Measurements from ENCODE around the gene CHIC2. TPM values are rescaled to one million over a fixed set of nuclear protein-coding genes. Genes with fewer than 3 reads are reported as not detected.

Gene CHIC2
- total RNA-seq, 2 experiments from 2014 or later, result 14.7 to 17.7 TPM

DNA sequence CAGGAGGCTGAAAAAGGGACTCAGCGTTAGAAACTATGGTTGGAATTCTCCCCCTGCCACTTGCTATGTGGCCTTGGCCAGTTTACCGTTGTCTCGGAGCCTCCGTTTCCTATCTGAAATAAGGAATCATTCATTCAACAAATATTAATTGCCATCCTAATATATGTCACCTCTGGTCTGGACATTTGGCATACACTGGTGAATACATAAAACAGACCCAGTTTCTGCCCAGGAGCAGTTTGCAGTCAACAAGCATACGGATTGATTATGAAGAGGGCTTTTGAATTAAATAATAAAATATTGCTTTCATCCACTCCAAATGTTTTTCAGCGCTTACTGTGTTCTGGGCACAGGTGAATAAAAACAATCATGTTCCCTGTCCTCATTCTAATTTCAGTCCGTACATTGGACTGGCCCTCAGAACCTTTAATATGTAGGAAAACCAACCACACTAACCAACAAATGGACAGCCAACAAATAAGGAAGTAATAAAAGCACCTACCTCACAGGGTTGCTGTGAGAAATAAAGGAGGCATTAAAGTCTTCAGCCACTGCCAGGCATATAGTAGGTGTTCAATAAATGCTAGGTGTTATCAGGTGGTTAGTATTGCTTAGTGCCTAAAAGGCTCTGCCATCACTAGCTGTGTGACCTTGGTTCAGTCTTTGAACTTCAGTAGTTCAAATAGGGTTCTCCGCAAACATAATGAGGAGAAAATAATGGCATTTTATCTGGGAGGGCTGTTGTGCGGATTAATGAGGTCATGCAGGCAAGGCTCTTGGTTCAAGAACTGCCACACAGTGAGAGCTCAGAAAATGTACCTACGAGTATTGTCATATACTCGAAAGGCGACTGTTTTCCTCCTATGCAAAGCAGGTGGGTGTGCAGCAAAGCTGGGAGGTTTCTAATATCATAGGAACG lies 28.3 kb upstream of the CHIC2 start:
- CTCF ChIA-PET, result interaction anchor here (1.5 to 2.7 kb wide), 2 partner anchors 161 to 163 kb away, joined by 4 to 10 read pairs; no protein-coding TSS in a partner anchor
- H3K4me3 Mint-ChIP-seq, result peak overlapping the region; percentile 76
- POLR2A ChIA-PET, result no interaction called here
- DNase-seq (no peak), ATAC-seq (no peak)
- no peak overlapping the region for H3K27ac Mint-ChIP-seq
- H3K36me3 Mint-ChIP-seq (ENCODE audit: low read depth), result no peaks in the 10 kb centered on the region
- H3K27me3 Mint-ChIP-seq, result peaks cover 66% of the 10 kb centered on the region
- intact Hi-C loops (cut with DNase I, micrococcal nuclease), result loop anchor here (1.0 to 10.0 kb wide), 4 partner anchors 9 to 168 kb away; no protein-coding TSS in a partner anchor
- no peaks in the 10 kb centered on the region for H3K9me3 Mint-ChIP-seq (ENCODE audit: low read depth)
- H3K4me1 Mint-ChIP-seq, result peaks cover 35% of the 10 kb centered on the region

DNA sequence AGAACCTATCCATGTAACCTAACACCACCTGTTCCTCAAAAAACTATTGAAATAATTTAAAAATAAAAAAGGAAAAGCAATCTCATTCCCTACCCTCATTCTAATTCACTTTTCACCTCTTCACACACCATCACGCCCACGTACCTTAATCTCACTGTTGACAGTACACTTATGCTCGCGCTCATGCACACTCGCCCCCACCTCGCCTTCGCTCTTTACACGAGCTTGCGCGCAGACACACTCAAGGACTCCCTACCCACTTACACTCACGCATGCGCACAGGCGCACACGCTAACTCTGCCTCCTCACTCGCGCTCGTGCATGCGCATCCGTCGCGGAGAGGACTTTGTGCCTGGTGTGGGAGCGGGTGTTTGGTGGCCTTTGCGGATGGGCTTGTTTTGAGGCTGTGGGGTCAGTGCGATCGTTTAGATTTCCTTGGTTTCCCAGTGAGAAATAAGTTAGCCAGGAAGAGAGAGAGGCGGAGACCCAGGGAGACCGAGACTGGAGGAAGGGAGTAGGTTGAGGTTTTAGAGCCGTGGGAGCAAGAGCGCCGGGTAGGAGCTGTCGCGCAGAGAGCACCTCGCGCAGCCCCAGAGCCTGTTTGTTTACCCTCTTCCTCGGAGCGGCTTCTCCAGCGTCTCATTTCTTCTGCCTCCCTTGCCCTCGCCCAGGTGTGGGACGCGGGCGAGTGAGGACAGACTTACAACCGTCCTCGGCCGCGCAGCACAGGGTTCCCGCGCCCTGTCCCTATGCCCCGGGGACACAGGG lies 27.4 kb upstream of the CHIC2 start:
- peak overlapping the region; percentile 44 for H3K27ac Mint-ChIP-seq
- H3K4me1 Mint-ChIP-seq, result peaks cover 35% of the 10 kb centered on the region
- peak; percentile 87 for ATAC-seq
- peaks cover 59% of the 10 kb centered on the region for H3K27me3 Mint-ChIP-seq
- peak overlapping the region; percentile 76 for H3K4me3 Mint-ChIP-seq
- peak; percentile 84 for DNase-seq
- H3K9me3 Mint-ChIP-seq (ENCODE audit: low read depth), result no peaks in the 10 kb centered on the region
- CTCF ChIA-PET, result interaction anchor here (1.5 kb wide), 1 partner anchor 160 kb away, joined by 4 read pairs; no protein-coding TSS in a partner anchor
- no peaks in the 10 kb centered on the region for H3K36me3 Mint-ChIP-seq (ENCODE audit: low read depth)
- POLR2A ChIA-PET, result no interaction called here
- intact Hi-C loops (cut with DNase I, micrococcal nuclease), result loop anchor here (1.0 to 10.0 kb wide), 6 partner anchors 9 to 167 kb away; partner anchors contain the start of gene CHIC2 (in 2 of the 2)

DNA sequence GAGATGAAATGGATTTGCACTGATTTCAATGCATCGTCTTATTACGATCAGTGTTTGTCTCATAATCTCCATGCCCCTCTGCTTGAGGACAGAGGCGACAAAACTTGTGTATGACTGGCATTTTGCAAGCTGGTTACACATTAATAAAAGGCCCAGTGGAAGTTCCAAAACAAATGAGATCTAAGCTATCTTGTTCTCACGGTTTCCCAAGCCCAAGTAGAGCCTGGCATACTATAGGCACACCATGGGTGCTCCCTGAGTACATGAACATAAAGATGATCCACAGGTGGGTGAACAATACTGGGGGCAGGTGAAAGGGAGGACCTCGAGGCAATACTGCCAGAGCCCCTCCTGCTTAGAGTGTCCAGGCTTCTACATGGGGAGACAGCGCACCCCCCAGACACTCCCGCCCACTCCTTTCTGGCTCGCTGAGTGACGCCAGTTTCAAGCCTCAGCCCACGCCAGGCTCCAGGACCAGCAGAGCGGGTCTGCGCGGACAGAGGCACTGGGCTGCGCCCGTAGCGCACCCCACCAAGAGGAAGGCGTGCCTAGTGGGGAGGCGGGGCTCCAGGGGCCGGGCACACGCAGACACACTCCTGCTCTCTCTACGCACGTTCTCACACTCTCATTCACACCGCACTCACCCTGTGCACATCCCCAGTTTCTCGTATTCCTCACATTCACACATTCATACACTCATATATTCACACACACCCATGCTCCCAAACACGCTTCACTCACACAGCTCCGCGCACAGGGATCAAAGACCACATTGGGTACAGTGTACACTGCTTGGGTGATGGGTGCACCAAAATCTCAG lies 26.6 kb upstream of the CHIC2 start:
- Mint-ChIP-seq H3K9me3 (ENCODE audit: low read depth) (no peaks in the 10 kb centered on the region), H3K4me3 (peak overlapping the region; percentile 76), H3K27ac (no peak overlapping the region), H3K36me3 (ENCODE audit: low read depth) (no peaks in the 10 kb centered on the region), H3K4me1 (peaks cover 29% of the 10 kb centered on the region), H3K27me3 (peaks cover 51% of the 10 kb centered on the region)
- ATAC-seq (peak; percentile 30), DNase-seq (peak; percentile 42)
- ChIA-PET POLR2A (no interaction called here), CTCF (interaction anchor here (1.5 kb wide), 1 partner anchor 159 kb away, joined by 4 read pairs; no protein-coding TSS in a partner anchor)
- intact Hi-C loops (cut with DNase I, micrococcal nuclease), result loop anchor here (1.0 to 10.0 kb wide), 4 partner anchors 26 to 166 kb away; partner anchors contain the start of gene CHIC2 (in 2 of the 2)

DNA sequence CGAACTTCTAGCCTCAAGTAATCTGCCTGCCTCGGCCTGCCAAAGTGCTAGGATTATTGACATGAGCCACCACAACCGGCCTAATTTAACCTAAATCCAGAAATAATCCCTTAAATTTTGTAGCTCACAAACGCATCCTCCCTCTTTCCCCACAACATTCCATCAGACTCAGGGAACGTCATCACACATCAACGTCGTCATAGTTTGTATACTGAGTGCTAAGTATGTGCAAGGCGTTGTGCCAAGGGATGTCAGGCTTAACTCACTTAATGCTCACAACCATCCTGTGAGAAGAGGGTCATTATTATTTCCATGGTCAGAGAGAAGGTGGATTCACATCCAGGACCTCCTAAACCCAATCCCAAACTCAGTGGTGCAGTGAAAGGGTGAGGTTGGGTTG lies 26.0 kb upstream of the CHIC2 start:
- ChIA-PET CTCF (interaction anchor here (1.1 kb wide), 1 partner anchor 165 kb away, joined by 4 read pairs; no protein-coding TSS in a partner anchor), POLR2A (no interaction called here)
- Mint-ChIP-seq H3K4me1 (peaks cover 29% of the 10 kb centered on the region), H3K4me3 (no peak overlapping the region), H3K27me3 (peaks cover 47% of the 10 kb centered on the region), H3K9me3 (ENCODE audit: low read depth) (no peaks in the 10 kb centered on the region), H3K27ac (no peak overlapping the region), H3K36me3 (ENCODE audit: low read depth) (no peaks in the 10 kb centered on the region)
- no peak for ATAC-seq
- intact Hi-C loops (cut with DNase I, micrococcal nuclease), result loop anchor here (2.0 to 10.0 kb wide), 3 partner anchors 26 to 166 kb away; partner anchors contain the start of gene CHIC2 (in 1 of the 2)
- no peak for DNase-seq

DNA sequence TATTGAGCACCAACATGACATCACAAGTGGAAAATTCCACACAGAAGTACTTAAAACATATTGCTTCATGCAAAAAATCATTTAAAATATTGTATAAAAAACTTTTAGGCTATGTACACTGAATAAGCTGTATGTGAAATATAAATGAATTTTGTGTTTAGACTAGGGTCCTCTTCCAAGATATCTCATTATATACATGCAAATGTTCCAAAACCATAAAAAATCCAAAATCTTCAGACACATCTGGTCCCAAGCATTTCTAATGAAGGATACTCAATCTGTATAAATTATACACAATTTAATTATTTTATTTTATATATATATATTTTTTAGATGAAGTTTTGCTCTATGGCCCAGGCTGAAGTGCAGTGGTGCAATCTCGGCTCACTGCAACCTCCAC lies 25.5 kb upstream of the CHIC2 start:
- Mint-ChIP-seq H3K4me1 (peaks cover 29% of the 10 kb centered on the region), H3K27me3 (peaks cover 42% of the 10 kb centered on the region), H3K36me3 (ENCODE audit: low read depth) (no peaks in the 10 kb centered on the region), H3K9me3 (ENCODE audit: low read depth) (no peaks in the 10 kb centered on the region), H3K27ac (no peak overlapping the region), H3K4me3 (no peak overlapping the region)
- ATAC-seq (no peak), DNase-seq (no peak)
- intact Hi-C loops (cut with DNase I, micrococcal nuclease), result loop anchor here (2.0 to 10.0 kb wide), 3 partner anchors 25 to 165 kb away; partner anchors contain the start of gene CHIC2 (in 1 of the 2)
- POLR2A ChIA-PET, result no interaction called here
- CTCF ChIA-PET, result interaction anchor here (1.1 kb wide), 1 partner anchor 164 kb away, joined by 4 read pairs; no protein-coding TSS in a partner anchor

DNA sequence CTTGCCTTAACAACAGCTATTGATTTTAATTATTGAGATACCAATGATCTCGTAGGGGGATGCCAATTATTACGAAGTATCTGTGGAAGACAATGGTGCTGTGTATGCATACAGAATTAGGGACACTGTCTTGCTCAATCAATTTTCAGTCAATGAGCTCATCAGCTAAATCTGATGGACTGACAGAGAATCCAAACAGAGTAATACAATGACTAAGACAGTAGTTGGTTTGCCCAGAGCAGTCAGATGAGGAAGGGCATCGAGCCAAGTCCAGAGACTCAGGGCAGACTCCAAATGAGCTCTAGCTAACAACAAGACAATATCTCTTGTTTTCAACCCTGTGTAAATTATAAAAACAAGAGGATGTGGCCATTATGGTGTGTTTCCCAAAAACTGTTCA lies 20.9 kb upstream of the CHIC2 start:
- DNase-seq (no peak), ATAC-seq (no peak)
- peaks cover 10% of the 10 kb centered on the region for H3K27me3 Mint-ChIP-seq
- no peaks in the 10 kb centered on the region for H3K36me3 Mint-ChIP-seq (ENCODE audit: low read depth)
- no peaks in the 10 kb centered on the region for H3K4me1 Mint-ChIP-seq
- no peaks in the 10 kb centered on the region for H3K9me3 Mint-ChIP-seq (ENCODE audit: low read depth)
- intact Hi-C loops (cut with DNase I, micrococcal nuclease), result no loop called here
- H3K4me3 Mint-ChIP-seq, result no peak overlapping the region
- POLR2A ChIA-PET, result interaction anchor here (0.6 kb wide), 1 partner anchor 51 kb away, joined by 4 read pairs; no protein-coding TSS in a partner anchor
- no peak overlapping the region for H3K27ac Mint-ChIP-seq
- CTCF ChIA-PET, result no interaction called here

DNA sequence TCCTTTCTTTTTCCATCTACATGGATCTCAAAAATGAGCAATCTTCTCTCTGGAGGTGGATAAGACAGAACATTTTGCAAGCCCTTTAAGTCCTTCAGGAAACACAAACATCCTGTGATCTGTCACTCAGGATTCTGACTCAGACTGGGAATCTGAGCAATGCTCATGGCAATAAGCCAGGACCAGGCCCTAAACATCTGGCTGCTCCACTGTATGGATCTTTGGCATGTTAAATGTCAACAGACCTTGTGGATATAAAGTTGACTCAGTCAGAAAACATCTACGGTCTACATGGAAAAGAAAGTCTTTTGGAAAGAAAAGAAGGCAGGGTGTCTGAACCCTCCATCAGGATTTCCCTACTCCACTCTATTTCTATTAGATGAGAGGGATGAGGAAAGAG lies 17.8 kb upstream of the CHIC2 start:
- ChIA-PET POLR2A (no interaction called here), CTCF (no interaction called here)
- H3K4me1 Mint-ChIP-seq, result no peaks in the 10 kb centered on the region
- DNase-seq (no peak), ATAC-seq (no peak)
- no peak overlapping the region for H3K4me3 Mint-ChIP-seq
- H3K27ac Mint-ChIP-seq, result no peak overlapping the region
- no peaks in the 10 kb centered on the region for H3K9me3 Mint-ChIP-seq (ENCODE audit: low read depth)
- no peaks in the 10 kb centered on the region for H3K36me3 Mint-ChIP-seq (ENCODE audit: low read depth)
- H3K27me3 Mint-ChIP-seq, result peaks cover 8% of the 10 kb centered on the region
- intact Hi-C loops (cut with DNase I, micrococcal nuclease), result no loop called here

DNA sequence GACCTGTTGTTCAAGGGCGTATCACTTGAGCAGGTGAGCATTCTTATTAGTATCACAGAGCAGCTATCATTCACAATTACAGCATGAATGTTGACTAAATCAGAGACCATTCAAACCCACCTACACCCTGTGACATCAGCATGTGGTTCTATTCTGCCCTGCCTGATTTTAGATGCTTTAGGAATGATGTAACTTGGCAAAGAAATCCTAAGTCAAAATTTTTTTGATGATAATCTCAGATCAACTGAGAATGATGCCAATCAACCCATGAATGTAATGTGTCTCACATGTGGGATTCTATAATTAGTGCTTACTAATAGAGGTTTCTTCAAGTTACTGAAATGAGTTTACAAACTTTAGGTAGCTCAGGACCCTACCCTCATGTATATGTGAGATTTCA lies 13.4 kb upstream of the CHIC2 start:
- H3K36me3 Mint-ChIP-seq (ENCODE audit: low read depth), result no peaks in the 10 kb centered on the region
- peaks cover 15% of the 10 kb centered on the region for H3K27me3 Mint-ChIP-seq
- H3K27ac Mint-ChIP-seq, result no peak overlapping the region
- ChIA-PET CTCF (no interaction called here), POLR2A (no interaction called here)
- intact Hi-C loops (cut with DNase I, micrococcal nuclease), result no loop called here
- H3K9me3 Mint-ChIP-seq (ENCODE audit: low read depth), result no peaks in the 10 kb centered on the region
- no peak overlapping the region for H3K4me3 Mint-ChIP-seq
- no peaks in the 10 kb centered on the region for H3K4me1 Mint-ChIP-seq
- DNase-seq, result peak; percentile 17
- ATAC-seq, result peak; percentile 49

DNA sequence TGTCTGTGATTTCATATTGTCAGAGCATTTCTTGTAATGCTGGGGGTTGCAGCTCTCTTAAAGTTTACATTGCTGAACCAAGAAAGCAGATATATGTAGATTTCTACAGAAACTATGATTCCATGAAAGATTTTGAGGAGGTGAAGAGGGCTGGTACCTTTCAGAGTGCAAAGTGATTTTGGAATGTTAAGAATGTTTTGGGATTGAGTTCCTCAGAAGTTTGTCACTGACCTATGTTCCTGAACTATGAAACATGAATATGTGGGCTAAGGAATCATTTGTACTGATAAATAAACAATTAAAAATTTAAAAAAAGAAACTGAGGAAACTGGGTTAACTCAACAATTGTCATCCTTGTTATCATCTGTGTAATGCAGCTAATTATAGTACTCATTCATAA lies 12.3 kb upstream of the CHIC2 start:
- no peak for DNase-seq
- no peaks in the 10 kb centered on the region for H3K9me3 Mint-ChIP-seq (ENCODE audit: low read depth)
- intact Hi-C loops (cut with DNase I, micrococcal nuclease), result no loop called here
- no peak overlapping the region for H3K4me3 Mint-ChIP-seq
- peaks cover 15% of the 10 kb centered on the region for H3K27me3 Mint-ChIP-seq
- H3K27ac Mint-ChIP-seq, result no peak overlapping the region
- H3K36me3 Mint-ChIP-seq (ENCODE audit: low read depth), result no peaks in the 10 kb centered on the region
- H3K4me1 Mint-ChIP-seq, result no peaks in the 10 kb centered on the region
- no peak for ATAC-seq
- ChIA-PET CTCF (interaction anchor here (0.7 kb wide), 1 partner anchor 1863 kb away, joined by 3 read pairs; no protein-coding TSS in a partner anchor), POLR2A (interaction anchor here (0.7 kb wide), 1 partner anchor 27 kb away, joined by 4 read pairs; no protein-coding TSS in a partner anchor)

DNA sequence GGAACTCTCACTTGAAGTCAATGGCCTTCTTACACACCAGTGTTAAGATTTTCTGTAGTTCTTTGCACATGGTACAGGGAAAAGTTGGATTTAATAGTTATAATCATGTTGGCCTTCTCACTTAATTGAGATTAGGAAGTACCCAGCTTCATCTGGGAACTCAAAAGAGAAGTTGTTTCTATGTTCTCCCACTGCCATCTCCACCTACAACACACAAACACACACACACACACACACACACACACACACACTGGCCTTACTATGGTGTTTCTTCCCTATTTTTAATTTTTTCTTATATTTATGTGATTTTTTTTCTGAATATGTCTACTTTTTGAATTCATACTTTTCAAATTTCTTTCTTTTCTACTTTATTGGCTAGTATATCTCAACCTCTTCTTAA lies 10.0 kb upstream of the CHIC2 start:
- ChIA-PET POLR2A (no interaction called here), CTCF (no interaction called here)
- Mint-ChIP-seq H3K9me3 (ENCODE audit: low read depth) (no peaks in the 10 kb centered on the region), H3K4me1 (no peaks in the 10 kb centered on the region), H3K36me3 (ENCODE audit: low read depth) (no peaks in the 10 kb centered on the region), H3K27ac (no peak overlapping the region), H3K27me3 (peaks cover 12% of the 10 kb centered on the region), H3K4me3 (no peak overlapping the region)
- no peak for ATAC-seq
- intact Hi-C loops (cut with DNase I, micrococcal nuclease), result no loop called here
- DNase-seq, result no peak
